B cell (primary cell): ENCODE measurements around the gene USH1C. TPM values are rescaled to one million over a fixed set of nuclear protein-coding genes. Genes with fewer than 3 reads are reported as not detected.

Experiments used
- ATAC-seq: fragments of 200-7000 bp; cut with Tn5 transposase; one replicate; pipeline ENCODE4 v1.10.0; 2021; ENCODE audit warnings: low read depth, mild to moderate bottlenecking, moderate number of reproducible peaks, moderate library complexity
- CTCF ChIA-PET: fragments of 350-600 bp; sonication (Branson Sonifier 250); formaldehyde crosslinking; loops from one replicate; lab custom pipeline; 2021; ENCODE audit warnings: antibody characterized with exemption, inconsistent platforms; lab: Charles Lee
- POLR2A ChIA-PET: fragments of 350-600 bp; sonication (Branson Sonifier 250); formaldehyde crosslinking; loops from one replicate; lab custom pipeline; 2021; ENCODE audit warnings: antibody characterized with exemption; lab: Charles Lee
- DNase-seq: peaks from one replicate; pipeline ENCODE4 v3.0.0; 2013
- H2AFZ ChIP-seq: 2 replicates; pipeline ENCODE4 v1.6.1; 2012; ENCODE audit warnings: mild to moderate bottlenecking, low read depth, low read length; ENCODE audit not compliant: insufficient read depth, poor library complexity, severe bottlenecking
- H3K27ac ChIP-seq, 2 donors: 1 replicate in 1 of 2; 2 replicates in 1 of 2; pipeline ENCODE4 v1.5.1; 2012 to 2013; ENCODE audit warnings: low read length in 2 of 2, mild to moderate bottlenecking in 2 of 2, moderate library complexity in 1 of 2
- H3K27me3 ChIP-seq, 4 experiments: fragments of 200-600 bp in 1 of 4; sonication (generic) in 1 of 4; replicated peaks in 1 of 4; 1 replicate in 2 of 4; 2 replicates in 2 of 4; pipeline versions ENCODE4 v1.6.1 to v1.7.0; 2013 to 2016; ENCODE audit warnings: low read length in 3 of 4, mild to moderate bottlenecking in 2 of 4, mixed read lengths in 1 of 4, moderate library complexity in 1 of 4; ENCODE audit not compliant: insufficient read depth in 4 of 4, control insufficient read depth in 3 of 4; ENCODE audit errors: control extremely low read depth in 1 of 4
- H3K36me3 ChIP-seq, 2 experiments: replicated peaks in 1 of 2; 1 replicate in 1 of 2; 2 replicates in 1 of 2; pipeline versions ENCODE4 v1.6.1 to v1.7.1; 2013; ENCODE audit warnings: low read length in 1 of 2; ENCODE audit not compliant: insufficient read depth in 2 of 2, control insufficient read depth in 1 of 2; ENCODE audit errors: control extremely low read depth in 1 of 2, extremely low read depth in 1 of 2
- H3K4me1 ChIP-seq, 2 donors: fragments of 200-600 bp in 1 of 2; sonication (generic) in 1 of 2; 1 replicate in 1 of 2; 2 replicates in 1 of 2; pipeline versions ENCODE4 v1.5.1 to v1.6.1; 2013 to 2017; ENCODE audit warnings: low read length in 2 of 2; ENCODE audit not compliant: control insufficient read depth in 2 of 2, insufficient read depth in 2 of 2
- H3K4me2 ChIP-seq: replicated peaks from 2 replicates; pipeline ENCODE3; 2012; ENCODE audit warnings: mild to moderate bottlenecking, low read depth, low read length; ENCODE audit not compliant: poor library complexity, severe bottlenecking
- H3K4me3 ChIP-seq, 5 experiments: fragments of 200-600 bp in 1 of 5; sonication (generic) in 1 of 5; 1 replicate in 3 of 5; 2 replicates in 2 of 5; pipeline versions ENCODE4 v1.5.1 to v1.7.0; 2011 to 2016; ENCODE audit warnings: low read length in 4 of 5, mild to moderate bottlenecking in 4 of 5, low read depth in 2 of 5, control low read depth in 1 of 5, moderate library complexity in 1 of 5; ENCODE audit not compliant: insufficient read depth in 1 of 5; ENCODE audit errors: control extremely low read depth in 1 of 5, extremely low read depth in 1 of 5
- H3K79me2 ChIP-seq: fragments of 200-600 bp; sonication (generic); one replicate; pipeline ENCODE4 v1.6.0; 2016; ENCODE audit warnings: low read length; ENCODE audit not compliant: control insufficient read depth, insufficient read depth
- H3K9ac ChIP-seq: fragments of 200-600 bp; sonication (generic); 2 replicates; pipeline ENCODE4 v1.6.1; 2017; ENCODE audit warnings: mild to moderate bottlenecking, low read length, moderate library complexity
- H3K9me3 ChIP-seq, 3 donors: one replicate each; pipeline versions ENCODE4 v1.6.1 to v1.7.1; 2013; ENCODE audit warnings: low read length in 2 of 3; ENCODE audit not compliant: control insufficient read depth in 2 of 3, insufficient read depth in 1 of 3; ENCODE audit errors: control extremely low read depth in 1 of 3
- H4K20me1 ChIP-seq: 2 replicates; pipeline ENCODE4 v1.6.0; 2012; ENCODE audit warnings: mild to moderate bottlenecking, low read length; ENCODE audit not compliant: insufficient read depth, control insufficient read depth, poor library complexity, severe bottlenecking
- H3K27ac Mint-ChIP-seq: one replicate; pipeline ENCODE4 v1.8.0; 2021; ENCODE audit warnings: mixed read lengths
- H3K27me3 Mint-ChIP-seq: one replicate; pipeline ENCODE4 v1.8.0; 2021; ENCODE audit warnings: mixed read lengths
- H3K4me1 Mint-ChIP-seq: one replicate; pipeline ENCODE4 v1.8.0; 2021; ENCODE audit warnings: mixed read lengths
- H3K4me3 Mint-ChIP-seq: one replicate; pipeline ENCODE4 v1.8.0; 2021; ENCODE audit warnings: mixed read lengths
- H3K9me3 Mint-ChIP-seq: one replicate; pipeline ENCODE4 v1.8.0; 2022; ENCODE audit warnings: mixed read lengths; ENCODE audit not compliant: insufficient read depth
- EZH2 ChIP-seq: IDR thresholded peaks from 2 replicates; pipeline ENCODE4 v1.6.1; 2012; ENCODE audit warnings: borderline replicate concordance, low read depth, mild to moderate bottlenecking, moderate library complexity, low read length; ENCODE audit not compliant: insufficient read depth, poor library complexity, severe bottlenecking
- WGBS: methylation state at CpG from one replicate; pipeline ENCODE4 v1.1.5; 2013; ENCODE audit warnings: missing lambda C conversion rate; ENCODE audit not compliant: insufficient coverage; 5-methylcytosine and 5-hydroxymethylcytosine counted together
- intact Hi-C: fragments of 100-400 bp; cut with micrococcal nuclease; formaldehyde crosslinking; loops from one replicate; pipeline ENCODE4 v1.10.0; 2022
- polyA plus RNA-seq: library from polyadenylated mRNA; depleted of rRNA; stranded (reverse); fragments of >200 nt; gene quantifications from 2 replicates; pipeline ENCODE4 v1.2.3, GENCODE V29; 2012
- total RNA-seq, 2 donors: library from RNA; stranded (reverse); fragments of 120-200 nt in 1 of 2; gene quantifications; 1 replicate in 1 of 2; 2 replicates in 1 of 2; pipeline versions ENCODE4 v1.2.3 to v1.2.4, GENCODE V29; 2013 to 2022
- TF ChIP-seq, protein P1 (sequence below): fragments of 200-600 bp; IDR thresholded peaks from one replicate; pipeline ENCODE4 v1.8.0; 2022; ENCODE audit warnings: antibody characterized with exemption, mild to moderate bottlenecking

USH1C gene
- total and polyA plus RNA-seq, 2 donors (not counting 1 experiment from before 2014, with no cell fraction given): not detected

DNA sequence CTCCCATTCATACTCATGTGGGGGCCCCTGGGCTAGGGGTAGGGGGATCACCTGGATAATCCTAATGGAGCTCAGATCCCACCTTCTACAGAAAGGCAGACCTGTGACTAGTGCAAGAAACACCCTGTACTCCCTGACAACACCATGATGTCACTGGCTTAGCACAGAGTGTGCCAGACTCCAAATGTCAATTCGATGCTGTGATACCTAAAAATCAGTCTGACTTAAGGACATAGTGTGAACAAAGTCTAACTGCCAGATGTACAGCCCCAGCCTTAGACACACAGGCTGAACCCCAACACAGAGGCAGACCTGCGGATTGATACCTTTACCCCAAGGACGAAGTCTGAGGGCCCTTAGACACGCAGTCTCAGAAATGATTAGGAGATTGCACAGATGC lies 76.1 kb downstream of the USH1C start:
- no peak for TF ChIP-seq EZH2
- TF ChIP-seq, protein P1, sequence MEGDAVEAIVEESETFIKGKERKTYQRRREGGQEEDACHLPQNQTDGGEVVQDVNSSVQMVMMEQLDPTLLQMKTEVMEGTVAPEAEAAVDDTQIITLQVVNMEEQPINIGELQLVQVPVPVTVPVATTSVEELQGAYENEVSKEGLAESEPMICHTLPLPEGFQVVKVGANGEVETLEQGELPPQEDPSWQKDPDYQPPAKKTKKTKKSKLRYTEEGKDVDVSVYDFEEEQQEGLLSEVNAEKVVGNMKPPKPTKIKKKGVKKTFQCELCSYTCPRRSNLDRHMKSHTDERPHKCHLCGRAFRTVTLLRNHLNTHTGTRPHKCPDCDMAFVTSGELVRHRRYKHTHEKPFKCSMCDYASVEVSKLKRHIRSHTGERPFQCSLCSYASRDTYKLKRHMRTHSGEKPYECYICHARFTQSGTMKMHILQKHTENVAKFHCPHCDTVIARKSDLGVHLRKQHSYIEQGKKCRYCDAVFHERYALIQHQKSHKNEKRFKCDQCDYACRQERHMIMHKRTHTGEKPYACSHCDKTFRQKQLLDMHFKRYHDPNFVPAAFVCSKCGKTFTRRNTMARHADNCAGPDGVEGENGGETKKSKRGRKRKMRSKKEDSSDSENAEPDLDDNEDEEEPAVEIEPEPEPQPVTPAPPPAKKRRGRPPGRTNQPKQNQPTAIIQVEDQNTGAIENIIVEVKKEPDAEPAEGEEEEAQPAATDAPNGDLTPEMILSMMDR: no peak
- no peaks in the 10 kb centered on the region for H3K9me3 ChIP-seq
- H3K27me3 ChIP-seq: peaks cover 0 to 9% (median 0%) of the 10 kb centered on the region in 4 experiments
- H3K36me3 ChIP-seq: no peaks in the 10 kb centered on the region
- no peaks in the 10 kb centered on the region for H3K4me1 ChIP-seq
- no peaks in the 10 kb centered on the region for H3K9me3 Mint-ChIP-seq
- DNase-seq: no peak
- no peak overlapping the region for H3K9ac ChIP-seq
- no peak overlapping the region for H3K4me3 Mint-ChIP-seq
- no peak for ATAC-seq
- H3K27ac Mint-ChIP-seq: no peak overlapping the region
- CTCF ChIA-PET: no interaction called here
- H4K20me1 ChIP-seq: no peaks in the 10 kb centered on the region
- H3K79me2 ChIP-seq: no peaks in the 10 kb centered on the region
- POLR2A ChIA-PET: no interaction called here
- no peak overlapping the region for H2AFZ ChIP-seq
- H3K27me3 Mint-ChIP-seq: peaks cover 19% of the 10 kb centered on the region
- no peaks in the 10 kb centered on the region for H3K4me1 Mint-ChIP-seq
- H3K4me3 ChIP-seq: no peak overlapping the region
- intact Hi-C loops: no loop called here
- 93% methylated on average over 4 of the region's 4 CpGs for WGBS
- no peak overlapping the region for H3K4me2 ChIP-seq
- no peak overlapping the region for H3K27ac ChIP-seq

- H3K9me3 Mint-ChIP-seq: no peaks in the 10 kb centered on the region
- Histone ChIP-seq H3K36me3 (no peaks in the 10 kb centered on the region), H3K27me3 (no peaks in the 10 kb centered on the region), H4K20me1 (no peaks in the 10 kb centered on the region), H3K4me2 (no peak overlapping the region), H3K79me2 (no peaks in the 10 kb centered on the region), H3K4me3 (no peak overlapping the region), H2AFZ (no peak overlapping the region), H3K4me1 (no peaks in the 10 kb centered on the region), H3K27ac (no peak overlapping the region), H3K9me3 (no peaks in the 10 kb centered on the region), H3K9ac (no peak overlapping the region)
- H3K27ac Mint-ChIP-seq: no peak overlapping the region
- WGBS: 91% methylated on average over 5 of the region's 11 CpGs
- ChIA-PET POLR2A (no interaction called here), CTCF (interaction anchor here (0.6 kb wide), 1 partner anchor 219 kb away, joined by 3 read pairs; no protein-coding TSS in a partner anchor)
- DNase-seq: no peak
- no peak overlapping the region for H3K4me3 Mint-ChIP-seq
- ATAC-seq: no peak
- H3K4me1 Mint-ChIP-seq: no peaks in the 10 kb centered on the region
- no peak for TF ChIP-seq EZH2
- TF ChIP-seq, protein P1: no peak
- peaks cover 15% of the 10 kb centered on the region for H3K27me3 Mint-ChIP-seq
- intact Hi-C loops: no loop called here
Observed at GRCh38 chr11:17463546-17464174, 80.6 kb downstream of the USH1C start.
